T-helper 2 cell treated with Interferon-gamma antibody and Interleukin-4, amounts not matched to agents 100 ng/mL and 5 ng/mL, for 36 hours (primary cell): ENCODE data around the gene PRKAR1B. TPM values are rescaled to one million over a fixed set of nuclear protein-coding genes. Genes with fewer than 3 reads are reported as not detected.

Experiments used
- intact Hi-C: fragments of 100-400 bp; cut with micrococcal nuclease; formaldehyde crosslinking; loops from one replicate; pipeline ENCODE4 v1.15.1; 2023
- total RNA-seq: library from RNA; stranded (reverse); gene quantifications from 2 replicates; pipeline ENCODE4 v1.2.3, GENCODE V29; 2022

The PRKAR1B gene
- total RNA-seq, 1 donor from 2014 or later, result 32.7 TPM

- intact Hi-C loops, result loop anchor here (10.0 kb wide), 2 partner anchors 209 to 319 kb away; no protein-coding TSS in a partner anchor
These were observed 121.2 kb downstream of the PRKAR1B start for GRCh38 chr7:605661-606450.

- intact Hi-C loops, result loop anchor here (1.0 to 10.0 kb wide), 5 partner anchors 13 to 320 kb away; partner anchors contain the start of gene DNAAF5
These were observed 122.1 kb downstream of the PRKAR1B start for GRCh38 chr7:604884-605531.

GRCh38 chr7:604001-604883, 122.8 kb downstream of the PRKAR1B start:
- intact Hi-C loops, result loop anchor here (1.0 to 10.0 kb wide), 5 partner anchors 14 to 321 kb away; partner anchors contain the start of gene DNAAF5

GRCh38 chr7:603152-603951, 123.7 kb downstream of the PRKAR1B start:
- intact Hi-C loops, result loop anchor here (10.0 kb wide), 2 partner anchors 211 to 321 kb away; no protein-coding TSS in a partner anchor

GRCh38 chr7:602341-603141, 124.5 kb downstream of the PRKAR1B start:
- intact Hi-C loops, result loop anchor here (10.0 kb wide), 2 partner anchors 212 to 322 kb away; no protein-coding TSS in a partner anchor

- intact Hi-C loops, result loop anchor here (10.0 kb wide), 2 partner anchors 213 to 323 kb away; no protein-coding TSS in a partner anchor
These were observed 125.3 kb downstream of the PRKAR1B start for GRCh38 chr7:601595-602340.

- intact Hi-C loops, result loop anchor here (10.0 kb wide), 2 partner anchors 214 to 324 kb away; no protein-coding TSS in a partner anchor
These were observed 126.0 kb downstream of the PRKAR1B start for GRCh38 chr7:601036-601594.

GRCh38 chr7:600149-601035, 126.7 kb downstream of the PRKAR1B start:
- intact Hi-C loops, result loop anchor here (10.0 kb wide), 2 partner anchors 214 to 324 kb away; no protein-coding TSS in a partner anchor

GRCh38 chr7:598899-599298, 128.2 kb downstream of the PRKAR1B start:
- intact Hi-C loops, result no loop called here

GRCh38 chr7:597348-598178, 129.5 kb downstream of the PRKAR1B start:
- intact Hi-C loops, result no loop called here

GRCh38 chr7:596819-597182, 130.3 kb downstream of the PRKAR1B start:
- intact Hi-C loops, result no loop called here

GRCh38 chr7:596071-596818, 130.8 kb downstream of the PRKAR1B start:
- intact Hi-C loops, result no loop called here

- intact Hi-C loops, result no loop called here
These were observed 131.5 kb downstream of the PRKAR1B start for GRCh38 chr7:595621-596010.

GRCh38 chr7:594920-595620, 132.0 kb downstream of the PRKAR1B start:
- intact Hi-C loops, result no loop called here

- intact Hi-C loops, result no loop called here
These were observed 132.7 kb downstream of the PRKAR1B start for GRCh38 chr7:594212-594913.
